Hippocampal formation (tissue), 2 donors: ENCODE measurements around the gene ACTR6.

Source experiments
- DNase-seq, 2 donors: peaks; one replicate each; lab custom pipeline; 2025; lab: John Stamatoyannopoulos, UW

The ACTR6 gene

GRCh38 chr12:100266835-100267602, 66.4 kb downstream of the ACTR6 start, which contains the start of the genes DEPDC4 and SCYL2:
Gene DEPDC4, minus strand, starts transcription at chr12:100267079. Its CDS starts 3 bp downstream, at chr12:100267076.
Gene SCYL2, plus strand, starts transcription at chr12:100267177. Its CDS starts 15,794 bp downstream, at chr12:100282971.
- peak; percentile 94 to 97 for DNase-seq

GRCh38 chr12:100267603-100268281, 67.1 kb downstream of the ACTR6 start:
- DNase-seq, result peak in 1 of 2 donors; percentile 51

- DNase-seq, result no peak
Observed at GRCh38 chr12:100268835-100269564, 68.4 kb downstream of the ACTR6 start.

- DNase-seq, result no peak
Observed at GRCh38 chr12:100273782-100274181, 73.2 kb downstream of the ACTR6 start.
